Vagina (tissue), 2 donors: ENCODE results near the gene RAPGEF3. TPM values are rescaled to one million over a fixed set of nuclear protein-coding genes. Genes with fewer than 3 reads are reported as not detected.

Experiments used
- DNase-seq, 2 donors: peaks; one replicate each; pipeline ENCODE4 v3.0.0-alpha.2; 2017; ENCODE audit errors: extremely low spot score in 2 of 2
- H3K27ac ChIP-seq: fragments of 200-600 bp; sonication (generic); one replicate; pipeline ENCODE4 v1.5.1; 2019
- H3K27me3 ChIP-seq: fragments of 200-600 bp; sonication (generic); one replicate; pipeline ENCODE4 v1.5.1; 2019
- H3K36me3 ChIP-seq, 2 donors: fragments of 200-600 bp; sonication (generic); one replicate each; pipeline ENCODE4 v1.5.1; 2017 to 2019
- H3K4me1 ChIP-seq: fragments of 200-600 bp; sonication (generic); one replicate; pipeline ENCODE4 v1.5.1; 2019
- H3K4me3 ChIP-seq, 2 donors: fragments of 200-600 bp; sonication (generic); 1 replicate in 1 of 2; 2 replicates in 1 of 2; pipeline ENCODE4 v1.5.1; 2016 to 2019
- H3K9me3 ChIP-seq: fragments of 200-600 bp; sonication (generic); one replicate; pipeline ENCODE4 v1.5.1; 2019
- CTCF ChIP-seq, 3 experiments: fragments of 450-650 bp in 2 of 3; fragments of 200-600 bp in 1 of 3; sonication (generic) in 1 of 3; IDR thresholded peaks; one replicate each; pipeline ENCODE4 v1.5.1; 2017 to 2019; ENCODE audit warnings: antibody characterized with exemption in 3 of 3, mild to moderate bottlenecking in 2 of 3, moderate library complexity in 2 of 3
- POLR2A ChIP-seq, 2 donors: fragments of 450-650 bp; IDR thresholded peaks; one replicate each; pipeline ENCODE4 v1.6.1; 2017; ENCODE audit warnings: antibody characterized with exemption in 2 of 2, mild to moderate bottlenecking in 2 of 2, moderate library complexity in 2 of 2
- POLR2AphosphoS5 ChIP-seq, 2 donors: sonication (generic); formaldehyde crosslinking; IDR thresholded peaks; one replicate each; pipeline ENCODE4 v1.9.0; 2017; ENCODE audit warnings: antibody characterized with exemption in 2 of 2, mild to moderate bottlenecking in 2 of 2, low read depth in 1 of 2; ENCODE audit not compliant: insufficient read depth in 1 of 2
- intact Hi-C: fragments of 100-400 bp; cut with DNase I; formaldehyde crosslinking; loops from one replicate; pipeline ENCODE4 v1.15.1; 2023
- total RNA-seq: library from RNA; depleted of rRNA; stranded (reverse); fragments of >200 nt; gene quantifications from one replicate; pipeline ENCODE4 v1.2.3, GENCODE V29; 2016

Gene RAPGEF3
- total RNA-seq, 1 donor from 2014 or later = 52.3 TPM

DNA sequence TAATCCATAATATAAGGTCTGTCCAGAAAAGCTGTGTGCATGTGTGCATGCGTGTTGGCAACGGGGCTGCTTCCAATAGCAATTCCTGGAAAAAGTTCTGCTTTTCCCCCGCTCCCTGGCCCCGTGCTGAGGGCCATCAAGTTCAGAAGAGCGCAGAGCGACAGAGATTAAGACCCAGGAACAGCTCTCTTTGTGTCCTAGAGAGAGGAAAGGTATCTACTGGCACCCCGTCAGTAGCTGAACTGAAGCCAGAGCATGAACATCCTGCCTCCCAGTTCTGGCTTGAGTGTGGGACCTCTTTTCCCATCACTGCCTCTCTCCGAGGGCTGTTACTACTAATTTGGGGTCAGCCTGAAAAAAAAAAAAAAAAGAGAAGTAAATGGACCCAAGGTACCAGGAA, 45.5 kb upstream of the RAPGEF3 start:
- intact Hi-C loops = loop anchor here (5.0 kb wide), 1 partner anchor 33 kb away; no protein-coding TSS in a partner anchor
- H3K36me3 ChIP-seq = no peaks in the 10 kb centered on the region
- H3K4me1 ChIP-seq = peaks cover 100% of the 10 kb centered on the region
- no peaks in the 10 kb centered on the region for H3K9me3 ChIP-seq
- H3K27ac ChIP-seq = peak overlapping the region; percentile 59
- H3K4me3 ChIP-seq = no peak overlapping the region
- no peak for DNase-seq
- H3K27me3 ChIP-seq = no peaks in the 10 kb centered on the region
- TF ChIP-seq POLR2AphosphoS5 (IDR thresholded peaks at IDR 0.05; ENCODE audit: insufficient read depth in 1 of 2, low read depth in 1 of 2) (no peak), CTCF (IDR thresholded peaks at IDR 0.05) (no peak)

DNA sequence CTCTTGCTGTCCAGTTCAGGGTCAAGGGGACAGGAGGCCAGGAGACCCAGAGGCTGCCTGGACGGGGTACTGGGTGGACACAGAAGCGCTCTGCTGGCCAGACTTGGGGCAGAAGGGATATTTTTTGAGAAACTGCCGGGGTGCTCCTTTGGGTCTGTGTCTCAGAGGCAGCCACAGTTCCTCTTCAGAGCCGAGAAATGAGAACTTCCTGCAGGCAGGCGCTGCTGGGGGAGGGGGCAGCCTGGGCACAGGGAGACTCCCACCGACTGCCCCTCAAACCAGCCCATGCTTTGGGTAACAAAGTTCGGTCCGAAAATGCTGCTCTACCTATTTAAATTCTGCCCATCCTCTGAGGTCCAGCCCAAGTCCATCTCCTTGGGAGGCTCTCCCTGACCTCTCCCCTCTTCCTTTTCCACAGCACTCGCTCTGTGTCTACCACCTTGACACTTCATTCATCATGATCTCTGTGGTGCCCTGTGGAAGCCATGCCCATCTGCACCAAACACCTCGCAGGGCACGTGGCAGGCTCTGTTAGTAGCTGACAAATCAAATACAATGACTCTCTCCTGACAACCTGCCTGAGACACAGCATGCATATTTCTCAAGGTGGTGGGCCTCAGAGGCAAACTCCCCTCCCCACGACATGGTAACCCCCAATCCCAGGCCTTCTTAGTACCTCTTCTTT, 44.7 kb upstream of the RAPGEF3 start:
- Histone ChIP-seq H3K4me3 (no peak overlapping the region), H3K27me3 (no peaks in the 10 kb centered on the region), H3K36me3 (peaks cover 0 to 6% of the 10 kb centered on the region in 2 donors), H3K27ac (peak overlapping the region; percentile 74), H3K4me1 (peaks cover 95% of the 10 kb centered on the region), H3K9me3 (no peaks in the 10 kb centered on the region)
- no peak for DNase-seq
- intact Hi-C loops = loop anchor here (5.0 kb wide), 1 partner anchor 34 kb away; no protein-coding TSS in a partner anchor
- no peak for TF ChIP-seq POLR2A (IDR thresholded peaks at IDR 0.05)
- TF ChIP-seq POLR2AphosphoS5 (IDR thresholded peaks at IDR 0.05; ENCODE audit: insufficient read depth in 1 of 2, low read depth in 1 of 2) = no peak
- TF ChIP-seq CTCF (IDR thresholded peaks at IDR 0.05) = no peak

- no peak for DNase-seq
- H3K9me3 ChIP-seq = no peaks in the 10 kb centered on the region
- H3K4me3 ChIP-seq = no peak overlapping the region
- H3K36me3 ChIP-seq = peaks cover 0 to 14% of the 10 kb centered on the region in 2 donors
- no peaks in the 10 kb centered on the region for H3K27me3 ChIP-seq
- peaks cover 85% of the 10 kb centered on the region for H3K4me1 ChIP-seq
- TF ChIP-seq CTCF (IDR thresholded peaks at IDR 0.05) = no peak
- intact Hi-C loops = loop anchor here (5.0 kb wide), 1 partner anchor 35 kb away; no protein-coding TSS in a partner anchor
- peak overlapping the region; percentile 74 for H3K27ac ChIP-seq
Observed at GRCh38 chr12:47802312-47802711, 43.6 kb upstream of the RAPGEF3 start.

GRCh38 chr12:47801904-47802246, 43.2 kb upstream of the RAPGEF3 start:
- Histone ChIP-seq H3K4me3 (no peak overlapping the region), H3K9me3 (no peaks in the 10 kb centered on the region), H3K27ac (peak overlapping the region; percentile 74), H3K27me3 (no peaks in the 10 kb centered on the region), H3K4me1 (peaks cover 81% of the 10 kb centered on the region), H3K36me3 (peaks cover 0 to 18% of the 10 kb centered on the region in 2 donors)
- TF ChIP-seq POLR2A (IDR thresholded peaks at IDR 0.05) (no peak), POLR2AphosphoS5 (IDR thresholded peaks at IDR 0.05; ENCODE audit: insufficient read depth in 1 of 2, low read depth in 1 of 2) (no peak), CTCF (IDR thresholded peaks at IDR 0.05) (no peak)
- no peak for DNase-seq
- intact Hi-C loops = loop anchor here (5.0 kb wide), 1 partner anchor 35 kb away; no protein-coding TSS in a partner anchor

GRCh38 chr12:47801170-47801903, 42.7 kb upstream of the RAPGEF3 start:
- H3K27me3 ChIP-seq = no peaks in the 10 kb centered on the region
- intact Hi-C loops = loop anchor here (5.0 kb wide), 1 partner anchor 36 kb away; no protein-coding TSS in a partner anchor
- H3K36me3 ChIP-seq = peaks cover 0 to 24% of the 10 kb centered on the region in 2 donors
- peaks cover 75% of the 10 kb centered on the region for H3K4me1 ChIP-seq
- H3K9me3 ChIP-seq = no peaks in the 10 kb centered on the region
- DNase-seq = no peak
- no peak for TF ChIP-seq POLR2AphosphoS5 (IDR thresholded peaks at IDR 0.05; ENCODE audit: insufficient read depth in 1 of 2, low read depth in 1 of 2)
- no peak for TF ChIP-seq POLR2A (IDR thresholded peaks at IDR 0.05)
- TF ChIP-seq CTCF (IDR thresholded peaks at IDR 0.05) = peak in 1 of 3 experiments; percentile 15
- H3K27ac ChIP-seq = peak overlapping the region; percentile 74
- no peak overlapping the region for H3K4me3 ChIP-seq
